ENCODE data around the gene TTC7B. TPM values are rescaled to one million over a fixed set of nuclear protein-coding genes. Genes with fewer than 3 reads are reported as not detected.

TTC7B gene
- total RNA-seq, 1 donor, result 24.9 TPM

GRCh38 chr14:90508536-90509254 lies 307.5 kb downstream of the TTC7B start:
- H3K4me3 ChIP-seq (ENCODE audit: low read depth, low read length), result no peak overlapping the region
- no peak for TF ChIP-seq CTCF (IDR thresholded peaks at IDR 0.05; ENCODE audit: insufficient read depth, low read length)
- no peak for DNase-seq (ENCODE audit: low read depth)

- TF ChIP-seq CTCF (IDR thresholded peaks at IDR 0.05; ENCODE audit: insufficient read depth, low read length), result no peak
- DNase-seq (ENCODE audit: low read depth), result no peak
- H3K4me3 ChIP-seq (ENCODE audit: low read depth, low read length), result no peak overlapping the region
Observed at GRCh38 chr14:90508036-90508435, 308.2 kb downstream of the TTC7B start.

- no peak for TF ChIP-seq CTCF (IDR thresholded peaks at IDR 0.05; ENCODE audit: insufficient read depth, low read length)
- no peak for DNase-seq (ENCODE audit: low read depth)
- H3K4me3 ChIP-seq (ENCODE audit: low read depth, low read length), result no peak overlapping the region
Observed at GRCh38 chr14:90507428-90507827, 308.8 kb downstream of the TTC7B start.

- no peak overlapping the region for H3K4me3 ChIP-seq (ENCODE audit: low read depth, low read length)
- DNase-seq (ENCODE audit: low read depth), result no peak
- no peak for TF ChIP-seq CTCF (IDR thresholded peaks at IDR 0.05; ENCODE audit: insufficient read depth, low read length)
Observed at GRCh38 chr14:90506748-90507147, 309.5 kb downstream of the TTC7B start.

- H3K4me3 ChIP-seq (ENCODE audit: low read depth, low read length), result no peak overlapping the region
- DNase-seq (ENCODE audit: low read depth), result no peak
- TF ChIP-seq CTCF (IDR thresholded peaks at IDR 0.05; ENCODE audit: insufficient read depth, low read length), result no peak
Observed at GRCh38 chr14:90505531-90505930, 310.7 kb downstream of the TTC7B start.

- TF ChIP-seq CTCF (IDR thresholded peaks at IDR 0.05; ENCODE audit: insufficient read depth, low read length), result no peak
- no peak for DNase-seq (ENCODE audit: low read depth)
- H3K4me3 ChIP-seq (ENCODE audit: low read depth, low read length), result no peak overlapping the region
Observed at GRCh38 chr14:90504643-90505042, 311.6 kb downstream of the TTC7B start.

GRCh38 chr14:90503582-90503981 lies 312.6 kb downstream of the TTC7B start:
- TF ChIP-seq CTCF (IDR thresholded peaks at IDR 0.05; ENCODE audit: insufficient read depth, low read length), result no peak
- no peak overlapping the region for H3K4me3 ChIP-seq (ENCODE audit: low read depth, low read length)
- DNase-seq (ENCODE audit: low read depth), result no peak
